Measurements from ENCODE around the gene CFD.

Gene CFD

DNA sequence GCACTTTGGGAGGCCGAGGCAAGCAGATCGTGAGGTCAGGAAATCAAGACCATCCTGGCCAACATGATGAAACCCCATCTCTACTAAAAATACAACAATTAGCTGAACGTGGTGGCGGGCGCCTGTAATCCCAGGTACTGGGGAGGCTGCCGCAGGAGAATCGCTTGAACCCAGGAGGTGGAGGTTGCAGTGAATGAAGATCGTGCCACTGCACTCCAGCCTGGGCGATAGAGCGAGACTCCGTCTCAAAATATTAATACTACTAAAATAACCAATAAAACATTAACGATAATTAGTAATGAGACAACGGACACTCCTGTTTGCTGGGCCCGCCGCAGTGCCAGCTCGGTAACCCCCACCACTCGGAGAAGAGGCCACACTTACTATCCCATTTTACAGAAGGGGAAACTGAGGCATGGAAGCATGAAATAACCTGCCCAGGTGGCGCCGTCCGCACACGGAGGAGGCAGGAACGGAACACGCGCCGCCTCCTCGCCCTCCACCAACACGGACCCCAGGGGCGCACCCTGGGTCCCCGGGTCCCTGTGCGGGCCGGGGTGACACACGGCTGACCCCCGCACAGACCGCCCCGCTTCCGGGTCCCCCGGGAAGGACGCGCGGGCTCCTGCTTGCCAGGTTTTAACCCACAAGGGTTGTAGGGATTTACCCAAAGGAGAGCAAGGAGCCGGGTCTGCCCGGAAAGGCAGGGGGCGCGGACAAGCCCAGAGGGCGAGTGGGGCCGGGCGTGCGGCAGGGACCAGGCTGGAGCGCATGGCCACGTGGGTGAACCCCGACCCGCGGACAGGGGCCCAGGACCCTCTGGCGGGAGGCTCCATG is 52.0 kb downstream of the CFD start:
- Histone ChIP-seq H3K27ac (ENCODE audit: insufficient read depth, low read length, poor library complexity, severe bottlenecking) (peak overlapping the region; percentile 94), H3K4me3 (ENCODE audit: insufficient read depth, low read depth, low read length, poor library complexity, severe bottlenecking) (no peak overlapping the region), H3K36me3 (ENCODE audit: control insufficient read depth, insufficient read depth, low read length) (peaks cover 3% of the 10 kb centered on the region), H3K9me3 (ENCODE audit: control insufficient read depth, low read length) (no peaks in the 10 kb centered on the region), H3K4me1 (ENCODE audit: control insufficient read depth, insufficient read depth, low read length, poor library complexity, severe bottlenecking) (peaks cover 53% of the 10 kb centered on the region), H3K27me3 (replicated peaks; ENCODE audit: control insufficient read depth, insufficient read depth, low read length, poor library complexity, severe bottlenecking) (no peaks in the 10 kb centered on the region)
- DNase-seq: no peak

GRCh38 chr19:912181-913079 is 53.0 kb downstream of the CFD start:
- Histone ChIP-seq H3K27me3 (replicated peaks; ENCODE audit: control insufficient read depth, insufficient read depth, low read length, poor library complexity, severe bottlenecking) (peaks cover 7% of the 10 kb centered on the region), H3K36me3 (ENCODE audit: control insufficient read depth, insufficient read depth, low read length) (peaks cover 3% of the 10 kb centered on the region), H3K4me1 (ENCODE audit: control insufficient read depth, insufficient read depth, low read length, poor library complexity, severe bottlenecking) (peaks cover 52% of the 10 kb centered on the region), H3K27ac (ENCODE audit: insufficient read depth, low read length, poor library complexity, severe bottlenecking) (peak overlapping the region; percentile 97), H3K4me3 (ENCODE audit: insufficient read depth, low read depth, low read length, poor library complexity, severe bottlenecking) (peak overlapping the region; percentile 72), H3K9me3 (ENCODE audit: control insufficient read depth, low read length) (no peaks in the 10 kb centered on the region)
- peak in 1 of 3 donors; percentile 39 for DNase-seq
